GM12872 (cell line): ENCODE measurements around the gene FLT3LG.

Experiments used
- CTCF ChIP-seq: IDR thresholded peaks from 3 replicates; pipeline ENCODE4 v1.5.1; 2011; ENCODE audit warnings: low read depth, mild to moderate bottlenecking, low read length, moderate library complexity; ENCODE audit not compliant: insufficient read depth

The FLT3LG gene

GRCh38 chr19:49430172-49430677, 43.8 kb upstream of the FLT3LG start:
- TF ChIP-seq CTCF, result no peak

- TF ChIP-seq CTCF, result peak; percentile 66
Measured at GRCh38 chr19:49430678-49431329, 43.2 kb upstream of the FLT3LG start.

- TF ChIP-seq CTCF, result no peak
Measured at GRCh38 chr19:49431330-49431749, 42.7 kb upstream of the FLT3LG start.

- TF ChIP-seq CTCF, result no peak
Measured at GRCh38 chr19:49432141-49433073, 41.6 kb upstream of the FLT3LG start.

- no peak for TF ChIP-seq CTCF
Measured at GRCh38 chr19:49433240-49433901, 40.6 kb upstream of the FLT3LG start.

GRCh38 chr19:49434907-49435583, 39.0 kb upstream of the FLT3LG start:
- TF ChIP-seq CTCF, result no peak
